ENCODE data around the gene ALDOA.
"Not testable (repeated sequence)": the region's sequence is repeated elsewhere in the genome, so short reads cannot be mapped to it uniquely, and the experiment has no call there.

The ALDOA gene

GRCh38 chr16:30092373-30093010 lies 26.9 kb downstream of the ALDOA start:
- no peak for DNase-seq

- no peak for DNase-seq
Measured at GRCh38 chr16:30094541-30095165, 29.1 kb downstream of the ALDOA start.

GRCh38 chr16:30095166-30096078 lies 29.9 kb downstream of the ALDOA start:
- DNase-seq, result no peak

GRCh38 chr16:30096105-30096861 lies 30.7 kb downstream of the ALDOA start, which contains the start of gene YPEL3:
Gene YPEL3, minus strand, starts transcription at chr16:30096213. Its CDS starts 731 bp downstream, at chr16:30095482.
- DNase-seq, result peak; percentile 78

GRCh38 chr16:30096862-30097563 lies 31.5 kb downstream of the ALDOA start:
- no peak for DNase-seq

GRCh38 chr16:30104090-30104489 lies 38.5 kb downstream of the ALDOA start:
- no peak for DNase-seq

- DNase-seq, result no peak
Measured at GRCh38 chr16:30104492-30104891, 38.9 kb downstream of the ALDOA start.

- no peak for DNase-seq
Measured at GRCh38 chr16:30108059-30108850, 42.7 kb downstream of the ALDOA start.

GRCh38 chr16:30110661-30111060 lies 45.1 kb downstream of the ALDOA start:
- no peak for DNase-seq

- DNase-seq, result no peak
Measured at GRCh38 chr16:30112197-30113030, 46.9 kb downstream of the ALDOA start.

GRCh38 chr16:30113031-30113710 lies 47.6 kb downstream of the ALDOA start, which contains the start of gene GDPD3:
Gene GDPD3, minus strand, starts transcription at chr16:30113537. Its CDS starts 59 bp downstream, at chr16:30113478.
- peak; percentile 30 for DNase-seq

GRCh38 chr16:30113711-30114333 lies 48.3 kb downstream of the ALDOA start:
- no peak for DNase-seq

GRCh38 chr16:30114411-30114810 lies 48.9 kb downstream of the ALDOA start:
- no peak for DNase-seq

GRCh38 chr16:30114833-30115232 lies 49.3 kb downstream of the ALDOA start:
- DNase-seq, result not testable (repeated sequence)

GRCh38 chr16:30115238-30115637 lies 49.7 kb downstream of the ALDOA start:
- DNase-seq, result no peak

GRCh38 chr16:30116291-30117207 lies 51.0 kb downstream of the ALDOA start:
- no peak for DNase-seq

GRCh38 chr16:30117768-30118167 lies 52.2 kb downstream of the ALDOA start:
- no peak for DNase-seq

GRCh38 chr16:30119428-30119827 lies 53.9 kb downstream of the ALDOA start:
- DNase-seq, result peak; percentile 22

Measured in NCI-H226 (cell line).